Activated naive CD4-positive, alpha-beta T cell treated with anti-CD3 and anti-CD28 coated beads, Interleukin-2, amount 50 U/mL, for 16 hours (primary cell): ENCODE measurements around the gene KCNC3.
A peak's percentile ranks its signal among the peaks of the same experiment; 100 is the strongest.
"Not testable (repeated sequence)": the region's sequence is repeated elsewhere in the genome, so short reads cannot be mapped to it uniquely, and the experiment has no call there.

ENCODE experiments used
- DNase-seq: peaks from one replicate; pipeline ENCODE4 v3.0.0-alpha.2; 2020

Gene KCNC3

DNA sequence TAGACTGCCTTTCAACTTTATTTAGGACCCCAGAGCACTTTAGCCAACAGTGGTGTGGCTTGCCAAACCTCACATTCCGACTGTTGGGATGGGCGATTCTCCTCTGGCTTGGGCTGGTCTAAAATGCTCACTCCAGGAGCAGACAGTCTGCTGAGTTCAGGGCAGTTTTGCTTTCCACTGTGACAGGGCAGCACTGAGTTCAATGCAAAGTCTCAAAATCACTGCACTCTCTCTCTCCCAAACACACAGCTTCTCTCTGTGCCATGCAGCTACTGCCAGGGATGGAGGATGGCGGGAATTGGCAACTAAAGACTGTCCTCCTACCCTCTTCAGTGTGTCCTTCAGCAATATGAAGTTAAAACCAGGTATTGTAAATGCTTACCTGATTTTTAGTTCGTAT, 23.1 kb upstream of the KCNC3 start:
- no peak for DNase-seq

DNA sequence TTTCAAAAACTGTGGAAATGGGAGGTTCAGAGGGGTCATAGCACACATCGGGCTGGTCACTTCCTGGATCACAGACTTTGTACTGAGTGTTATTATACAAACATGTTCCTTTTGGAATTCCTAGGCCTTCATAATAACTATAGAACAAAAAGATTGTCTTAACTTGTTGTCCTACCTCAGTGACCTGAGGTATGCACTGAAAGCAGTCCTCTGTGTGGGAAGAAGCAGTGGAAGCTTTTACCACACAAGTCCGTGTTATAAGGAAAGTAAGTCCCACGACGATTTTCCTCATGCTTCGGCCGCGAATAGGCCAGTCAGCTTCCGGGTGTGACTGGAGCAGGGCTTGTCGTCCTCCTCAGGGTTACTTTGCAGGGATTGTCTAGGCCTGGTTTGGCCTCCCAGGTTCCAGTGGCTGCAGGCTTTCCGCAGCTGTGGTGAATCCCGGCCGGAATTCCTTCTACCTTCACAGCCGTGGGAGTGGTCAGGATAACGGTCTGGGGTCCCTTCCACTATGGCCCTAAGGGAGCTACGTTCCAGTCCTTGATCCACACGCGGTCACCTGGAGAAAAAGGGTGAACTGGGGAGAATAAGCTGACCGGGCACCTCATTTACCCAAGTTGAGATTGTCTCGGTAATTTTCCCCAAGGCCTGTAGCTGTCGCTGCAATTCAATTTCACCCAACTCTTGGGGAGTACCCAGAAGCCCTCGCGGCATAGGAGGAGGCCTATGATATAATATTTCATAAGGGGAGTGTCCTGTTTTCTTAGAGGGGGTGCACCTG, 20.3 kb upstream of the KCNC3 start:
- no peak for DNase-seq

DNA sequence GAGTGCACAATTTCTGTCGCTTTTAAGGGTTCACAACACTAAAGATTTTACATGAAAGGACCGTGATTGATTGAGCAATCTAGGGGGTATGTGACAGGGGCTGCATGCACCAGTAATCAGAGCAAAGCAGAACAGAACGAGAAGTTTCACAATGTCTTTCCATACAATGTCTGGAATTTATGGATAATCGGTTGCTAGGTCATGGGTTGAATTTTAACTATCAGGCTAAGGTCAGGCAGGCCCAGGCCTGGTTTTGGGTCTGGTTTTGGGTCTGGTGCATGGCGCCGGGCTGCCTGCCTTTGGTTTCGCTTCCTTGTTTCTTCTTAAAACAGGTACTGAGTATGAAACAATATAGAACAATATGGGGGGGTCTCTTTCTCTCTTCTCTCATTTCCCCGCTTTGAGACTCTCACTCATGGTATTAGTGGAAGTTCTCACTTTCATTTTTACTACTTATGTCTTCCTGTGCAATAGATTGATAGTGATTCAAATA, 18.0 kb upstream of the KCNC3 start:
- DNase-seq, result not testable (repeated sequence)

DNA sequence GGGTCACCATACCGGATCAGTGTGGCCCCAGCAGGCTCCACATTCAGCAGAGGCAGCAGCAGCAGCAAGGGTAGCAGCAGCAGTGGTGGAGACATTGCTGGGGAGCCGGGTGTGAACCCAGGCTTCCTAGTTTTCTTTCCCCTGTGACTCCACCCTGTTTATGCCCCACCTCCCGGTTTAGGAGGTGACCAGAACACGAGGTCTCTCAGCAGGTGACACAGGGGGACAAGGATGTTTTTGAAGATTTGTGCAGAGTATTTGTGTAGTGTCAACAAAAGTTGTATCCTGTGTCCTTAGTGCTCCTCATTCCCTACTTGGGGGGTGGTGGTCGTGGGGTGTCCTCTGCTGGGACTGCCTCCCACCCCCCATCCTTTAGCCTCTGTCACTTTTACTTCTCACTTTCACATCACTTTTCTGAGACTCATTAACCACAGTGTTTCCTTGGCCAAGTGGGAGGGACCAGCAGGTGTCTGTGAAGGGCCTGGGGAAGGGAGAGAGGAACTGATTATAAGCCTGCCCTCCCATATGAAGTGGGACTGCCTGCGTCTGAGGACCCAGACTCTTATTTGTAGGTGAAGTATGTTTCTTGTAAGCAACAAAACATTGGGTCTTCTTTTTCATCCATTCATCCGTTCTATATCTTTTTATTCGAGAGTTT, 15.6 kb upstream of the KCNC3 start:
- DNase-seq, result no peak

DNA sequence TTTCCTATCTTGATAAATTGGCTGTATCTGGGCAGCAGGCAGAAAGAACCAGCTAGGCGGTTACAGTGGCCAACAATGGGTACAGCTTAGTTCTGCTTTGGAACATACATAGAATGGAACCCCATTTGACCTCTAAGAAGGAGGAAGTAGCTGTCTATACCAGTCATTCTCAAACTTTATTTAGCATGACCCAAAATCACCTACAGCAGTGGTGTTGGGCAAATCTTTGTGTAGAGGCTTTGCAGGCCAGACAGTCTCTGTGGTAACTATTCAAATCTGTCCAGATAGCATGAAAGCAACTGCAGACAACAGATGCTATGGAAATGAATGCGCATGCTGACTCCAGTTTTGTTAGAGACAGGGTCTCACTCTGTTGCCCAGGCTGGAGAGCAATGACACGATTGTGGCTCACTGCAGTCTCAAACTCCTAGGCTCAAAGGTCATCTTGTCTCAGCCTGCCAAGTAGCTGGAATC, 12.0 kb upstream of the KCNC3 start:
- no peak for DNase-seq

DNA sequence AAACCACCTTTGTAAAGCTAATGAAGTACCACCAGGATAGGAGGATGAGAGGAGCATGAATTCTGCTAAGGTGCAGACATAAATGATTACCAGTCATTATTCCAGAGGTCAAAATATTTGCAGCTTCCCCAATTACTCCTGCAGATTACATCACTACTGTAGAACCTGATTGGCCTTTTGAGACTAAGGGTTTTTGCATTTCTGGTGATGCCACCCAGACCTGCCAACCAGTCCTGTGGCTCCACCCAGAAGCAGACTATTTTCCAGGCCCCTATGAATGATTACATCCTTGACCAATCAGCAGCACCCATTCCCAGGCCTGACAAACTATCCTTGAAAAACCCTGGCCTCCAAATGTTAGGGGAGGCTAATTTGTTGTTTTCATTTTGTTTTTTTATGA, 11.2 kb upstream of the KCNC3 start:
- DNase-seq, result no peak

DNA sequence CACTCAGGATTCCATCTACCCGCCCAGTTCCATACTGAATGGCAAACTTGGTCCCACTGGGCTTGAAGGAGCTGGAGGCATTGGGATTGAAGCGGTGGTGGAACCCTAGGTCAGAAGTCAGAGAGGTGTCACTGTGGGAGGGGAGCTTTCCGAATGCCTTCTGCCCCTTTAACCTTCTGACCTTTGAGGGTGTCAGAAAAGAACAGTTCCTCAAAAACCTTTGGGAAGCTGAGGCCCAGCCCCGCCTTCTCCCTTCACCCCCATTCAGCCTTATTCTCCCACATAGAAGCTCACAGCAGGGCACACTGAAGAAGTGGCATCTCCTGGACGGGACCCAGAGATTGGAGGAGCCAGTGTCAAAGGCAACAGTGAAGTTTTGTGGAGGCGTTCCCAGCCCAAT, 7.9 kb upstream of the KCNC3 start:
- DNase-seq, result not testable (repeated sequence)

DNA sequence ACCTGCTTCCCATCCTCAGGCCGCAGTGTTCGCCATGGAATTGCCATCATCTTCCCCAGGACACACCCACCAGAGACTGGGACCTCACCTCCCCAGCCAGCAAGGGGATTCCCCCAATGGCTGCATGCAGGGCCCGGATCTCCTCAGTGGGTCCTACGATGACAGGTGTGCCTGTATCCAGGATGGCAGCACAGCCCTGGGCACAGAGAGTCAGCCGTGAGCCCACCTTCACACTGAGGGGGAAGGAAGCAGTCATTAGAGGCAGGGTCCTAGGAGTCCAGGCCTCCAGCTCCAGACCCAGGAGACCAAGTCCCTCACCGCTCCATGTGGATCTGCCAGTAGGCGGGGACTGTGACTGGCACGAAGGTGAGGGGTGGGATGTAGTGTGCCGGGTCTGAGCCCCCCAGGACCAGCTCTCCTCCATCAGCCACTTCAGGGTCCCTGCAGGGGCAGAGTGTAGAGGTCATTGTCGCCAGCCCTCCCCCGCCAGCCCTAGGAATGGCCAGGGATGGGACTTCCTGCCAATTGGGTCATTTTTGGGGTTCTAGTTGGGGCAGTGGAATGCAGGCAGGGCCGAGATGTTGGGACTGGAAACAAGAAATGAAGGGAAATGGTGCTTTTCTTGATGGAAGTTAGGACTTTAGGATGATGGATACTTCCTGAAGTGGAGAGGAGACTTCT, 5.7 kb upstream of the KCNC3 start:
- no peak for DNase-seq

DNA sequence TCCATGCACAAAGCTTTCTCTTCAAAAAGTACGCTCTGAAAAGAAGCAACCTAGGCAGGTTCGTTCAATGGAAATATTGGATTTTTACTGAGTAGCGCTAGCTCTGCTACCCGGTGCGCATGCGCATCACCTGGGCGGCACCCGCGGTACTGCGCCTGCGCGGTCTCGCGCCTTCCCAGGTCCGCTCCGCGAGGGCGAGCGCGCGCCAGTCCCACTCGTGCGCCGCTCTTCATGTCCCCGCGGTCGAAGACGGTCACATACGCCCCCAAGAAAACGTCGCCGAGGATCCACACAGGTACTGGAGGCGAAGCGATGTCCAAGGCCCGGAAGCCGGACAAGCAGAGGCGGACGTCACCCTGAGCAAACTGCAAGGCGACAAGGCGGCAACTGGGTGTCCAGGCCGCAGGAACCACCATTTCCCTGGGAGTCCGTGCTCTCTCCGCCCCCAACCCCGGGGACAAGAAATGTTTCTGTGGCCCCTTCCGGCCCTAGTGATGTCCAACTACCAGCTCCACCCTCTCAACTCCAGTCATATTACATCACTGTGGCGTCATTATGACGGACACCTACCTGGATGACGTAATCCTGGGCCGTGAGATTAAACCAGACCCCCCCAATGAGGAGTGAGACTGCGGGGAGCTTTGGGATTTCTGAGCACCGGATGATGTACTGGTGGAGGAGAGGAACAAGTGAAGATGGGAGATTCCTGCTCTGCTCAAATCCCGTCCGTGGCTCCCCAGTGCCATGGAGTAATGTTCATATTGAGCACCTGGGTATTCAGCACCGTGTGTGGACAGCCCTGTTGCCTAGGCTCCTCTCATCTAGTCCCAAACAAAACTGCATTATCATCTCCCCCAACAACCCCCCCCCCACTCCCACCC, 4.8 kb upstream of the KCNC3 start:
- peak; percentile 81 for DNase-seq

DNA sequence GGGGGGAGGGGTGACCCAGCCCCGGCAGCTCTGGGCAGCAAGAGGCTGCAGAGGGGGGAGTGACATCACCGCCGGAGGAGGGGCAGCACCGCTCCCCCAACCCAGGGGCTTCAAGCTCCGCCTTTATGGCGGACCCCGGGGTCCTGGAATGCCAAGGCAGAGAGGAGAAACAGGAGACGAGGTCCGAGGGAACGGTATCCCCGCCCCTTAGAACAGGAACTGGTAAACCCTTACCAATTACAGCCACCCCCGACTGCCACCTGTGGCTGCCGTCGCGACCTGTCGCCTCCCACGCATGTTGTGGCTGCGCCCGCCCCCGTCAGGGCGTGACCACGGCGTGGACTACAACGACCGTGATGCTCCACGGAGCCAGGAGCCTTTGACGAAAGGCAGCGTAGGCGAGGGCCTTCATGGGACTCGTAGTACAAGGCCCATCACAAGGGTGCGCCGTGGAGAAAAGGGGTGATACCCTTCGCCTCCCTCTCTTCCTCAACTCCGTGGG, 4.1 kb upstream of the KCNC3 start:
- peak; percentile 92 for DNase-seq

DNA sequence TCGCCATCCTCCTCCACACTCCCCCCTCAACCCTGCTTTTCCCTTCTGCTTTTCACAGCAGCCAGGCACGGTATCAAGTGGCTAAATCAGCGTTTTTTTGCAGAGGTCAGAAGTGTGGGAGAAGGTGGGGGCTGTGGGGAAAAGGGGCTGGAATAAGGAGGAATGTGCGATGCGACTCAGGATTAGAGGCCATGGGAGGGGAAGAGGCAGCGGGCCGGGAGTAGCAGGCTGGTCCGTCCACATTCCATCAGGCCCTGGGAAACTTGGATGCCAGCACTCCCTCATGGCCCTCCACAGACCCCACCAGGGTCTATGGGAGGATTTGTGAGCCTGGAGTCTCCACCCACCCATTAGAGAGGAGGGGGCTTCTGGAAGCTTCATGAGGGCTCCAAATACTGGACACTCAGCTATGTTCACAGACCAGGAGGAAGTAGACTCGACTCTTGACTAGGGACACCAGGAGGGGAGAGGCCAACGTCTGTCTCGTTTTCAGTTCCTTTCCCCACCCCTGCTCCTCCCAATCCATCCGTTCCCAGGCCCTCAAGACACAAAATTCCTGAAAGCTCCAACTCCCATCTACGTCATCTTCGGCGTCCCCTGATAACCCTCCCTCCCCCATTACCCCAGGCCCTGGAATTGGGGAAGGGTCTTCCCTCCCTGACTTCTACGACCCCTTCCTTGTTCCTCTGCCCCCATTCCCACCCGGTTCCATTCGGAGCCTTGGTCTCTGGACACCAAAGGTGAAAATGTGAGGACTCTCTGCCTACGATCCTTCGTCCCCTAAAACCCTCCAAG, 3.3 kb upstream of the KCNC3 start:
- no peak for DNase-seq

DNA sequence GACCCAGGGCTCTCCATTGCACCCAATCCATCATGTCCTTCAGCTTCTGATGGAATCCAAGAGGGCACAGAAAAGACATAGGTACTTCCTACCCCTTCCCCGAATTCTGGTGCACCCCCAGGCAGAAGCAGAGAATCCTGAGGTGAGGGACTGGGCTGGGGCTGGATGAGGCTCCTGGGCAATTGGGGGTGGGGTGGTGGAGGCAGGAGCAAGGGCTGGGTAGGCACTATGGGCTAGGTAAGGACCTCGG, 2.7 kb upstream of the KCNC3 start:
- no peak for DNase-seq

DNA sequence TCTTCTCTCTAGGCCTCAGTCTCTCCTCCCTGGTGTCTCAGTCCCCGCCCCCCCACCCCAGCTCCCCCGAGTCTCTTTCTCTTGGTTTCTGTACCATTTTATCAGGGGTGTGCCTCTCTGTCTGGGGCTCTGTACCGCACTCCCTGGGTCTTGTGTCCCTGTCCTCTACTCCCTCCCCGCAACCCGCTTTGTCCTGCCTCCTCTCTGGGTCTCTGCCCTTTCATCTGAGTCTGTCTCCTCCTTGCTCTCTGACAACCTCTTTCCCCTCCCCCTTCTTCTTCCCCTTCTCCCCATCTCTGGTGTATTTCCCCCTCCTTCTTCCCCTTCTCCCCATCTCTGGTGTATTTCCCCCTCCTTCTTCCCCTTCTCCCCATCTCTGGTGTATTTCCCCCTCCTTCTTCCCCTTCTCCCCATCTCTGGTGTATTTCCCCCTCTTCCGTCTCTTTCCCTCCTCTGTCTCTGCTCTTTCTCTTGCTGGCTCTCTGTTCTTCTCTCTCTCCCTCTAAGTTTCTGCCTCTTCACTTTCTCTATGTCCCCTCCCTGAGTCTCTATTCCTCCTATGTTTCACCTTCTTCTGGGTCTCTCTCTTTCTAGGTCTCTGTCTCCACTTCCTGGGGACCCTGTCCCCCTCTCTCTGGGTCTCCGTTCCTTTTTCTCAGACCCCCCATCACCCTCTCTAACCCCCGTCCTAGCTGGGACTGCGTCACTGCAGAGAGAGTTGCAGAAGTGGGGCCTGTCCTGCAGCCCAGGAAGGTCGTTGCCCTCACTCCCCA, 2.2 kb upstream of the KCNC3 start:
- DNase-seq, result no peak

DNA sequence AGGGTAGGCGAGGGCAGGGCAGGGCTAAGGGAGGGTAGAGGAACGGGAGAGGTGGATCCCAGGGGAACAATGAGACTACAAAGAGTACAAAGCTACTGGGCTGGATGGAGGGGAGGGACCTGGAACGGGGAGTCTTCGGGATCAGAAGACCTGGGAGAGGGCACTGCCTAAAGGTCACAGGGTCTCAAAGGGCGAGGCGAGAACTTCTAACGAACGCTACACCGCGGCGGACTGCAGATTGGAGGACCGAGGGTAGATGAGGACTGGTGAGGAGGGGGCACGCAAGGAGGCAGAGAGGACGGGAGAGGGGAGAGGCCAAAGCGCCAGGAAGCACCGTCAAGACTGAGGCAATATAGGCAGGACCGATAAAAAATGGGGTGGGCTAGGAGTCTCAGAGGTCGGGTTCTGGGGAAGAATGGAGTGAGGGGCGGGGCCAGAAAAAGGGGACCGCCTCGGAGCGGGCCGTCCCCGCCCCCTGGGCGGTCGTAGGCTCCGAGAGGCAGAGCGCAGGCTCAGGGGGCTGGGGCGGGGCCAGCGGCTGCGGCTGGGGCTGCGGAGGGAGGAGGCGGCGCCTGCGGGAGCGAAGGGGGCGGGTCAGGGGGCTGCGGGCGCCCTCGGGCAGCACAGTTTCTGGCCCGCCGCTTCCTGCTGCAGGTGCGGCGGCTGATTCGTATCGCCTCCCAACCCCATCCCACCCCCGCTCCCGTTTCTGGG, 1.3 kb upstream of the KCNC3 start:
- peak; percentile 81 for DNase-seq

DNA sequence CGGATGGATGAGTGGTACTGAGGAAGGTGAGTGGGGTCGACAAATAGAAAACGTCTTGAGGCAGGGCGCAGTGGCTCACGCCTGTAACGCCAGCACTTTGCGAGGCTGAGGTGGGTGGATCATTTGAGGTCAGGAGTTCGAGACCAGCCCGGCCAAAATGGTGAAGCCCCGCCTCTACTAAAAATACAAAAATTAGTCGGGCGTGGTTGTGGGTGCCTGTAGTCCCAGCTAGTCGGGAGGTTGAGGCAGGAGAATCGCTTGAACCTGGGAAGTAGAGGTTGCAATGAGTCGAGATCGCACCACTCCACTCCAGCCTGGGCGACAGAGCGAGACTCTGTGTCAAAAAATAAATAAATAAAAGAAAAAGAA, 733 bp upstream of the KCNC3 start:
- DNase-seq, result not testable (repeated sequence)

DNA sequence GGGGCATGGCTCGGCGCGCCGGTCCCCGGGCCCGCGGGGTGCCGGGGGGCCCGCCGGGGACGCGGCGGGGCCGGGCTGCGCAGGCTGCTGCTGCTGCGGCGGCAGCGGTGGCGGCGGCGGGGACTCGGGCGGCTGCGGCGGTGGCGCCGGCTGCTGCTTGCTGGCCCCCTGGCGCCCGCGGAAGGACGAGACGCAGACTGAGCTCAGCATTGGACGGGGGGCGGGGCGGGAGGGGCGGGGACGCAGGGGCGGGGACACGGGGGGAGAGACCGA, 368 bp downstream of the KCNC3 start:
- no peak for DNase-seq

DNA sequence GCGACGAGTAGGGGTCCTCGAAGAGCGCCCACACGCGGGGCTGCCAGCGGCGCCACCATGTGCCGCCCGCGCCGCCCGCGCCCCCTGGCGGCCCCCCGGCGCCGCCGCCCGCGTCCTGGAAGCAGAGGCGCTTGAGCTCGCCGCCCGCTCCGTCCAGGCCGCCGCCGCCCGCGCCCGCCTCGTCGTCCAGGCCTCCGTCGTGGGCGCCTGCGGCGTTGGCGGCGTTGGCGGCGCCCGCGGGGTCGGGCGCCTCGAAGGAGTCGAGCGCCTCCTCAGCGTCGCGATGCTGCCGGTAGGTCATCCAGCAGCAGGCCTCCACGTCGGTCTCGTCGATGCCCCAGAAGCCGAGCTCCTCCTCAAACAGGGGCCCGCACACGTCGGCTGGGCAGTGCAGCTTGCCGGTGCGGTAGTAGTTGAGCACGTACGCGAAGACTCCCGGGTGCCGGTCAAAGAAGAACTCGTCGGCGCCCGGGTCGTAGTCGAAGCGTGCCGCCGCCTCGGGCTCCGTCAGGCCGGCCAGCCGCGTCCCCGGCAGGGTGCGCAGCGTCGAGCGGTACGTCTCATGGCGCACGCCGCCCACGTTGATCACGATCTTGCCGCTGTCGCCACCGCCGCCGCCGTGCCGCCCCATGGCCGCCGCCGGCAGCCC, 829 bp downstream of the KCNC3 start:
- no peak for DNase-seq

DNA sequence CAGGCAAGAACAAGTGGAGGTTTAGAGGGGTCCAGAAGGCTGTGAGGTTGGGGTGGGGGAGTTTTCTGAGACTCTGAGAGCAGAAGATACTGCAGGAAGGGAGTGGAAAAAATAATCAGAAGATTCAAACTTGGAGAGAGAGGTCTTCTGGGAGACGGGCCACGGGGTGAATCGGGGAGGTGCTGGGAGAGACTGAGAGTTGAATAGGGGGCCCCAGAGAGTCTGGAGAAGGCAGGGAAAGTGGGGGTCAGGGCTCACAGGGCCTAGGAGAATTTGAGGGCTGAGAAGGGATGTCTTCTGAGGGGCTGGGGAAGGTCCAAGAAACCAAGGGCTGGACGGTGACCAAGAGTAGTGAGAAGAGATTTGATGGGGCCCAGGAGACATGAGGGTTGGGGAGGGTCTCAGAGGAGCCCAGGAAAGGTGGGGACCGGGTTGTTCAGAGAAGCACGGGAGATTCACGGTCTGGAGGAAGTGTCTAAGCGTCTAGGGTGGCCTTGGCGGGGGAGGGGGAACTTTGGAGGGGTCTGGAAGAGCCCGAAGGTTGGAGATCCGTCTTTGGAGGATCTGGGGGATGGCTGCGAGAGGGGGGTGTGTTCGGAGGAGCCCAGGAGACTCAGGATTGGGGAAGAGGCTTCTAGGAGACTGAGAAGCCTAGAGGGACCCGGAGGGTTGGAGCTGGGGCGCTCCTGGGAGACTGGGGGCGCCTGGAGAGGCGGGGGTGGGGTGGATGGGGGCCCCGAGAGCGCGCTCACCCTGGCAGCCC, 1.5 kb downstream of the KCNC3 start:
- DNase-seq, result no peak

DNA sequence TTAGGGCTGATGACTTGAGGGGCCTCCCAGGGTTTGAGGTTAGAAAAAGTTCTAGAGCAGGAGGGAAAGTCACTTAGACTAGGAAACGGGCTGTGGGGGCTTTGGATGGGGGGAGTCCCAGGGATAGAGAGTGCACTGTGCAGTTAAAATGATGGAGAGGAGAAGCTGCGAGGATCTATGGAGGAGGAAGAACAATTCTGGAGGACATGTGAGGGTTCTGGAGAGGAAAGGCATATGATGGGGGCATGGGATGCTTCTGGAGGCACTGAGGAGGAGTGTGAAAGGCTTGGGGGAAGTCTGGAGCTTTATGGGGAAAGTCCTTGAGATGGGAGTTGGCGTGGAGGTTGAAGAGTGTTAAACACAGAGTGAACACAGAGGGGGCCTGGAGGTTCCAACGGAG, 2.2 kb downstream of the KCNC3 start:
- no peak for DNase-seq
